HEK293T (cell line): ENCODE data around the gene RRP8.

Experiments used
- CTCF ChIA-PET: fragments of 350-600 bp; formaldehyde crosslinking; extraction: SDS; loops from one replicate; lab custom pipeline; 2021; ENCODE audit warnings: antibody characterized with exemption, inconsistent platforms; lab: Yijun Ruan, JAX
- POLR2A ChIA-PET: fragments of 350-600 bp; formaldehyde crosslinking; extraction: SDS; loops from one replicate; lab custom pipeline; 2020; ENCODE audit warnings: antibody characterized with exemption, inconsistent platforms; lab: Yijun Ruan, JAX
- DNase-seq: peaks from one replicate; pipeline ENCODE4 v3.0.0; 2012; ENCODE audit warnings: mixed read lengths; ENCODE audit errors: extremely low spot score
- ARNT ChIP-seq: fragments of 450-650 bp; IDR thresholded peaks from 2 replicates; pipeline ENCODE4 v1.6.1; 2017; ENCODE audit warnings: mild to moderate bottlenecking
- BHLHE40 ChIP-seq: fragments of 450-650 bp; IDR thresholded peaks from 2 replicates; pipeline ENCODE4 v1.6.1; 2016; ENCODE audit warnings: mild to moderate bottlenecking, moderate library complexity, borderline replicate concordance
- CTBP1 ChIP-seq: fragments of 450-650 bp; IDR thresholded peaks from 2 replicates; pipeline ENCODE4 v1.6.1; 2016; ENCODE audit warnings: borderline replicate concordance
- ELF4 ChIP-seq: fragments of 450-650 bp; IDR thresholded peaks from 2 replicates; pipeline ENCODE4 v1.6.1; 2017; ENCODE audit warnings: antibody characterized with exemption
- FOXA1 ChIP-seq: fragments of 450-650 bp; IDR thresholded peaks from 2 replicates; pipeline ENCODE4 v1.6.1; 2016; ENCODE audit warnings: mild to moderate bottlenecking
- FOXK2 ChIP-seq: fragments of 450-650 bp; IDR thresholded peaks from 2 replicates; pipeline ENCODE4 v1.6.1; 2016; ENCODE audit warnings: mild to moderate bottlenecking
- FOXM1 ChIP-seq: fragments of 450-650 bp; IDR thresholded peaks from 2 replicates; pipeline ENCODE4 v1.6.1; 2017; ENCODE audit warnings: mild to moderate bottlenecking, borderline replicate concordance
- HDGF ChIP-seq: fragments of 450-650 bp; IDR thresholded peaks from 2 replicates; pipeline ENCODE4 v1.6.1; 2017; ENCODE audit warnings: antibody characterized with exemption, borderline replicate concordance
- L3MBTL2 ChIP-seq: fragments of 450-650 bp; conservative IDR thresholded peaks from 2 replicates; pipeline ENCODE4 v1.6.1; 2016; ENCODE audit warnings: mild to moderate bottlenecking
- LEF1 ChIP-seq: fragments of 450-650 bp; IDR thresholded peaks from 2 replicates; pipeline ENCODE4 v1.6.1; 2017; ENCODE audit warnings: mild to moderate bottlenecking, borderline replicate concordance
- NFRKB ChIP-seq: fragments of 450-650 bp; IDR thresholded peaks from 2 replicates; pipeline ENCODE4 v1.6.1; 2016; ENCODE audit warnings: mild to moderate bottlenecking, moderate library complexity
- PKNOX1 ChIP-seq: fragments of 450-650 bp; IDR thresholded peaks from 2 replicates; pipeline ENCODE4 v1.6.1; 2016
- SP1 ChIP-seq: fragments of 450-650 bp; IDR thresholded peaks from 2 replicates; pipeline ENCODE4 v1.6.1; 2017
- SUZ12 ChIP-seq: fragments of 450-650 bp; IDR thresholded peaks from 2 replicates; pipeline ENCODE4 v1.6.1; 2016; ENCODE audit warnings: mild to moderate bottlenecking
- TARDBP ChIP-seq: fragments of 450-650 bp; IDR thresholded peaks from 2 replicates; pipeline ENCODE4 v1.6.1; 2016
- ZNF384 ChIP-seq: fragments of 450-650 bp; IDR thresholded peaks from 2 replicates; pipeline ENCODE4 v1.6.1; 2016

RRP8 gene

GRCh38 chr11:6621711-6622211 lies 18.3 kb upstream of the RRP8 start:
- TF ChIP-seq FOXA1 (no peak), ARNT (no peak), NFRKB (no peak), SUZ12 (no peak), L3MBTL2 (no peak), ELF4 (no peak), SP1 (no peak)
- POLR2A ChIA-PET = interaction anchor here (1.5 to 2.4 kb wide), 2 partner anchors 10 to 15 kb away, joined by 5 to 19 read pairs; partner anchors contain the start of gene TAF10
- DNase-seq = no peak
- CTCF ChIA-PET = no interaction called here

GRCh38 chr11:6620636-6621035 lies 17.2 kb upstream of the RRP8 start:
- ChIA-PET CTCF (no interaction called here), POLR2A (interaction anchor here (1.5 to 2.4 kb wide), 2 partner anchors 9 to 14 kb away, joined by 5 to 19 read pairs; partner anchors contain the start of gene TAF10)
- no peak for DNase-seq
- no peak for TF ChIP-seq HDGF
- TF ChIP-seq FOXM1 = no peak
- TF ChIP-seq ARNT = no peak
- TF ChIP-seq PKNOX1 = no peak
- no peak for TF ChIP-seq SUZ12
- TF ChIP-seq FOXA1 = no peak
- no peak for TF ChIP-seq NFRKB
- TF ChIP-seq CTBP1 = no peak
- TF ChIP-seq TARDBP = no peak
- TF ChIP-seq L3MBTL2 = no peak
- no peak for TF ChIP-seq SP1
- TF ChIP-seq BHLHE40 = no peak
- no peak for TF ChIP-seq ELF4
- no peak for TF ChIP-seq ZNF384
- TF ChIP-seq LEF1 = no peak
- no peak for TF ChIP-seq FOXK2

- CTCF ChIA-PET = interaction anchor here (0.6 to 1.4 kb wide), 2 partner anchors 87 to 286 kb away, joined by 3 read pairs; no protein-coding TSS in a partner anchor
- POLR2A ChIA-PET = interaction anchor here (0.7 to 2.4 kb wide), 10 partner anchors 12 to 150 kb away, joined by 3 to 14 read pairs (median 4); partner anchors contain the start of genes ILK and MRPL17
- peak; percentile 58; the same call in 1 of the 2 replicates for TF ChIP-seq L3MBTL2
- TF ChIP-seq ELF4 = no peak
- peak; percentile 50; the same call in 1 of the 2 replicates for TF ChIP-seq PKNOX1
- peak; percentile 97 for DNase-seq
These were observed 15.8 kb upstream of the RRP8 start, which contains the start of gene TPP1 for GRCh38 chr11:6619004-6619745. Gene TPP1, minus strand, starts transcription at chr11:6619422. Its CDS starts 22 bp downstream, at chr11:6619400.

GRCh38 chr11:6618117-6619003 lies 14.9 kb upstream of the RRP8 start:
- POLR2A ChIA-PET = interaction anchor here (0.7 to 2.4 kb wide), 9 partner anchors 11 to 82 kb away, joined by 3 to 14 read pairs (median 5); partner anchors contain the start of genes ILK and MRPL17
- peak; percentile 24 for DNase-seq
- TF ChIP-seq ZNF384 (no peak), FOXK2 (no peak), FOXM1 (no peak), HDGF (no peak), ELF4 (no peak), L3MBTL2 (no peak), LEF1 (no peak), SUZ12 (no peak), NFRKB (no peak), FOXA1 (no peak), SP1 (no peak), CTBP1 (no peak), TARDBP (no peak), PKNOX1 (no peak), BHLHE40 (no peak), ARNT (no peak)
- CTCF ChIA-PET = interaction anchor here (0.5 kb wide), 1 partner anchor 1863 kb away, joined by 3 read pairs; no protein-coding TSS in a partner anchor

- POLR2A ChIA-PET = interaction anchor here (1.2 kb wide), 1 partner anchor 54 kb away, joined by 3 read pairs; no protein-coding TSS in a partner anchor
- no peak for DNase-seq
- CTCF ChIA-PET = no interaction called here
- TF ChIP-seq LEF1 = no peak
- TF ChIP-seq TARDBP = no peak
- TF ChIP-seq FOXK2 = no peak
- TF ChIP-seq ZNF384 = no peak
- TF ChIP-seq L3MBTL2 = no peak
- no peak for TF ChIP-seq HDGF
- TF ChIP-seq NFRKB = no peak
- no peak for TF ChIP-seq SUZ12
- no peak for TF ChIP-seq SP1
These were observed 13.9 kb upstream of the RRP8 start for GRCh38 chr11:6617315-6617781.
